Measurements from ENCODE around the gene ST6GALNAC6.

- TF ChIP-seq, protein P1, sequence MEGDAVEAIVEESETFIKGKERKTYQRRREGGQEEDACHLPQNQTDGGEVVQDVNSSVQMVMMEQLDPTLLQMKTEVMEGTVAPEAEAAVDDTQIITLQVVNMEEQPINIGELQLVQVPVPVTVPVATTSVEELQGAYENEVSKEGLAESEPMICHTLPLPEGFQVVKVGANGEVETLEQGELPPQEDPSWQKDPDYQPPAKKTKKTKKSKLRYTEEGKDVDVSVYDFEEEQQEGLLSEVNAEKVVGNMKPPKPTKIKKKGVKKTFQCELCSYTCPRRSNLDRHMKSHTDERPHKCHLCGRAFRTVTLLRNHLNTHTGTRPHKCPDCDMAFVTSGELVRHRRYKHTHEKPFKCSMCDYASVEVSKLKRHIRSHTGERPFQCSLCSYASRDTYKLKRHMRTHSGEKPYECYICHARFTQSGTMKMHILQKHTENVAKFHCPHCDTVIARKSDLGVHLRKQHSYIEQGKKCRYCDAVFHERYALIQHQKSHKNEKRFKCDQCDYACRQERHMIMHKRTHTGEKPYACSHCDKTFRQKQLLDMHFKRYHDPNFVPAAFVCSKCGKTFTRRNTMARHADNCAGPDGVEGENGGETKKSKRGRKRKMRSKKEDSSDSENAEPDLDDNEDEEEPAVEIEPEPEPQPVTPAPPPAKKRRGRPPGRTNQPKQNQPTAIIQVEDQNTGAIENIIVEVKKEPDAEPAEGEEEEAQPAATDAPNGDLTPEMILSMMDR (IDR thresholded peaks at IDR 0.05; ENCODE audit: low read depth, low read length): no peak
- TF ChIP-seq, protein P2, sequence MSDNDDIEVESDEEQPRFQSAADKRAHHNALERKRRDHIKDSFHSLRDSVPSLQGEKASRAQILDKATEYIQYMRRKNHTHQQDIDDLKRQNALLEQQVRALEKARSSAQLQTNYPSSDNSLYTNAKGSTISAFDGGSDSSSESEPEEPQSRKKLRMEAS (IDR thresholded peaks at IDR 0.05; ENCODE audit: low read depth, low read length): no peak
- TF ChIP-seq POLR2A (IDR thresholded peaks at IDR 0.05; ENCODE audit: extremely low read depth, insufficient read length): no peak
- TF ChIP-seq MYC (IDR thresholded peaks at IDR 0.05; ENCODE audit: low read depth, low read length): no peak
Observed at GRCh38 chr9:127896395-127897192, 2.8 kb downstream of the ST6GALNAC6 start.
